Measurements from ENCODE around the gene ARFGEF2.
"Not testable (repeated sequence)": the region's sequence is repeated elsewhere in the genome, so short reads cannot be mapped to it uniquely, and the experiment has no call there.

The ARFGEF2 gene

DNA sequence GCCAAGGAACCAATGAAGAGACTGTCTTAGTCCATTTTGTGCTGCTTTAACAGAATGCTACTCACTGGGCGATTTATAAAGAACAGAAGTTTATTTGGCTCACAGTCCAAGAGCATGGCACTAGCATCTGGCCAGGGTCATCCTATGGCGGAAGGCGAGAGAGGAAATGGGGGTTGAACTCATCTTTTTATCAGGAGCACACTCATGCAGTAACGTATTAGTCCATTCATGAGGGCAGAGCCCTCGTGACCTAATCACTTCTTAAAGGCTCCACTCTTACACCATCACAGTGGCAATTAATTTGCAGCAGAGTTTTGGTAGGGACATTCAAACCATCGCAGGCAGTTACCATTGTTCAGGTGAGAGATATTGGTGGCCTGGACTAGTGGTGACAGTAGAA is 8.5 kb downstream of the ARFGEF2 start:
- DNase-seq: no peak

DNA sequence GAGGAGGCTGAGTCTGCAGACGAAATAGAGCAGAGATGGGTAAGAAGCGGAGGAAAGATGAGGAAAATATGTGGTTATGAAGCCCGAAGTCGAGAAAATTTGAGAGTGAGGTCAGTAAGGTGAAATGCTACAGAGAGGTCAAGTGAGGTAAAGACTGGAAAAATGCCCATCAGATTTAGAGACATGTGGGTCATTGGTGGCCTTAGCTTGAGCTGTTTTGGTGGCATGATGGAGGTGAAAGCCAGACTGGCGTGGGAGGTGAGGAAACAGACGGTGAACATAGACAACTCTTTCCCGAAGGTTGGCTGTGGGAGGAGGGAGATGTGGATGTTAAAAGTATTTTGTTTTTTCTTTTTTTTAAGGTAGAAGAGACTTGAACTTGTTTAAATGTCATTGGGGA is 9.4 kb downstream of the ARFGEF2 start:
- DNase-seq: no peak

DNA sequence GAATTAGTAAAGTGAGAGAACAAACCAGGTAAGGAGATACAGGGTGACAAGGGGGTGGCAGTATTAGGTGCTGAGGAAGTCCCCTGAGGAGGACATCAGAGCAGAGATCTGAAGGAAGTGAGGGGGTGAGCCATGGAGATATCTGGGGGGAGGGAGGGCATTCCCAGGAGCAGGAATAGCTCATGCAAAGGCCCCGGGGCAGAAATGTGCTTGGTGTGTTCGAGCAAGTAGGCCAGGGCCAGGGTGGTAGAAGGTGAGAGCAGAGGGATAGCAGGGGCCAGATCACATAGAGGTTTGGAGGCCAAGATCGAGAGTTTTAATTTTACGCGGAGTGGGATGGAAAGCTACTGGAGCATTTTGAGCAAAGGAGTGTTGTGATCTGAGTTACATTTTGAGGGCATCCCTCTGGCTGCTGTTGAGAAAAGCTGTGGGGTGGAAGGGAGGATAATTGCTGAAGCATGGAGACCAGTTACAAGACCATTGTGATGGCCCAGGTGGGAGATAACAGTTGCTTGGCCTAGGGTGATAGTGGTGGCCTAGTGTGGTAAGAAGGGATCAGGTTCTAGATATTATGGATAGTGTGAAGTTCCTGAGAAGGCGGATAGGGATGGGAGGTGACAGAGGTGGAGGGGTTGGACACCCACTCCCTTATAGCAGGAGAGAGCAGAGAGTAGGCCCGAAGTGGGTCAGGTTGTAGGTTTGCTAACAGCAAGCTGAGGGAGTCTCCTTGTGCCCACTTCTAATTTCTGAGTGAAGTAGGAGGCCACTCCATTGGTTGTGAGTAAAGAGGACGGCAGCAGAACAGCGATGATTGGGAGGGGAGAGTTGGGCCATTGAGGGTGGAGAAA is 10.2 kb downstream of the ARFGEF2 start:
- DNase-seq: no peak

DNA sequence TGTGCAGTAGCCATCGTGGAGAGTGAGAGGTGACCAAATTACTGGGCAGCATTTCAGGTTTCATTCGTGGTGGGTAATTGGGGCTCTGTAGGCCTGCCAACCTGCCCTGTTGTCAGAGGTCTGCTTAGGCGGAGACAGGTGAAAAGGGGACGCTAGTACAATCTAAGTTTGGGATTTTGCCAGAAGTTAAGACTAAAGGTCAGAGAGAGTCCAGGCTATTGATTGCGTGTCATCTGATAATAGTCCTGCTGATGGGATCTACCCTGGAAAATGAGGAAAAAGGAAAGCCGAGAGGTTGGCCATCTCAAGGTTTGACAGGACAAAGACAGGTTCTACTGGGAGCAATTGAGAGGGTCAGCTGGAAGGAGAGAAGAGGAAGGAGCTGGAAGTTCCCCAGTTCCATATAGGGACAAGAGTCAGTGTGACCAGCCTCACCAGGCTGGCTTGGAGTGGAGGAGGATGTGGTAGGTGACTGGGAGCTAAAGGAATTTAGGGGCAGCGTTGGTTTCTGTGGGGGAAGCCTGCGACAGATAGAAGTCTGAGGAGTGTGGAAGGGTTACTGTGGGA is 10.9 kb downstream of the ARFGEF2 start:
- no peak for DNase-seq

DNA sequence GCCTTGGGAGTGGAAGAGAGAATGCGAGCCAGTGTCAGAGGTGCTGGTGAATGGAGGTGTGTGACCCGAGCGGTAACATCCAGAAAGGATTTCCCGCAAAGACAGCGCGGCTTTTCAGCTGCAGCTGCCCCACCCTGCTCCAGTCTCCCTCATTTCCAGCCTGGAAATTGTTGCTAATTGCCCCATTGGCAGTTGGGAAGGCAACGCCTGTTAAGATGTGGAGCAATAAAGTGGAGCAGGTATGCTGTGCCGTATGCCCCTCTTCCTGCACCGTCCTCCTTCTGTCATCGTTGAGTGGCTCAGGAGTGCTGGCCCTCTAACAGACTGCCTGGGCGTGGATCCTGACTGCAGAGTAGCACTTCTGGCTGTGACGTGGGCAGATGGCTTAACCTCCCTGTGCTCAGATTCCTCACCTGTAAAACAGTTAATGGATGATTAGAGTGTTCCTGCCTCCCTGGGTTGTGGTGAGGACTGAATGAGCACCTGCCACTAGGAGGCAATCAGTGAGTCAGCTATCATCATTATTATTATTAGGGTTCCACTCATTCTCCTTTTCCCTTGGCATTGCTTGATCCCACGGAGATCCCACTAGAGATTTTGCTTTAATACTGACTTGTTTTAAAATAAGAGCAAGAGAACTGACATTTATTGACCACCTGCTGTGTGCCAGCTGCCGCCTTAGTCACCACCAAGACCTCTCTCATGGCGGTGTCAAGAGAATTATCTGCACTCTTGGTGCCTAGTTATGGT is 11.7 kb downstream of the ARFGEF2 start:
- no peak for DNase-seq

DNA sequence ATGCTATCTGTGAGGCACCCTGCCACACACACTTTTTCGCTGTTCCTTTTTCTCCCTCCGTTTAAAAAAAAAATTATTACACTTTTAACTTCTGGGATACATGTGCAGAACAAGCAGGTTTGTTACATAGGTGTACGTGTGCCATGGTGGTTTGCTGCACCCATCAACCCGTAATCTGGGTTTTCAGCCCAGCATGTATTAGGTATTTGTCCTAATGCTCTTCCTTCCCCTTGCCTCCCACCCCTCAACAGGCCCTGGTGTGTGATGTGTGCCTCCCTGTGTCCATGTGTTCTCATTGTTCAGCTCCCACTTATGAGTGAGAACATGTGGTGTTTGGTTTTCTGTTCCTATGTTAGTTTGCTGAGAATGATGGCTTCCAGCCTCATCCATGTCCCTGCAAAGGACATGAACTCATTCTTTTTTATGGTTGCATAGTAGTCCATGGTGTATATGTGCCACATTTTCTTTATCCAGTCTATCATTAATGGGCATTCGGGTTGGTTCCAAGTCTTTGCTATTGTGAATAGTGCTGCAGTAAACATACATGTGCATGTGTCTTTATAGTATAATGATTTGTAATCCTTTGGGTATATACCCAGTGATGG is 12.9 kb downstream of the ARFGEF2 start:
- not testable (repeated sequence) for DNase-seq

DNA sequence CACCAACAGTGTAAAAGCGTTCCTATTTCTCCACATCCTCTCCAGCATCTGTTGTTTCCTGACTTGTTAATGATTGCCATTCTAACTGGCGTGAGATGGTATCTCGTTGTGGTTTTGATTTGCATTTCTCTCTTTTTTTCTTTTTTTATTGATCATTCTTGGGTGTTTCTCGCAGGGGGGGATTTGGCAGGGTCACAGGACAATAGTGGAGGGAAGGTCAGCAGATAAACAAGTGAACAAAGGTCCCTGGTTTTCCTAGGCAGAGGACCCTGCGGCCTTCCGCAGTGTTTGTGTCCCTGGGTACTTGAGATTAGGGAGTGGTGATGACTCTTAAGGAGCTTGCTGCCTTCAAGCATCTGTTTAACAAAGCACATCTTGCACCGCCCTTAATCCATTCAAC is 13.5 kb downstream of the ARFGEF2 start:
- not testable (repeated sequence) for DNase-seq

DNA sequence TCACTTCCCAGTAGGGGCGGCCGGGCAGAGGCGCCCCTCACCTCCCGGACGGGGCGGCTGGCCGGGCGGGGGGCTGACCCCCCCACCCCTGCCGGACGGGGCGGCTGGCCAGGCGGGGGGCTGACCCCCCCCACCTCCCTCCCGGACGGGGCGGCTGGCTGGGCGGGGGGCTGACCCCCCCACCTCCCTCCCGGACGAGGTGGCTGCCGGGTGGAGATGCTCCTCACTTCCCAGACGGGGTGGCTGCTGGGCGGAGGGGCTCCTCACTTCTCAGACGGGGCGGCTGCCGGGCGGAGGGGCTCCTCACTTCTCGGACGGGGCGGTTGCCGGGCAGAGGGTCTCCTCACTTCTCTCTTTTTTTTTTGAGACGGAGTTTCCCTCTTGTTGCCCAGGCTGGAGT is 14.7 kb downstream of the ARFGEF2 start:
- not testable (repeated sequence) for DNase-seq

DNA sequence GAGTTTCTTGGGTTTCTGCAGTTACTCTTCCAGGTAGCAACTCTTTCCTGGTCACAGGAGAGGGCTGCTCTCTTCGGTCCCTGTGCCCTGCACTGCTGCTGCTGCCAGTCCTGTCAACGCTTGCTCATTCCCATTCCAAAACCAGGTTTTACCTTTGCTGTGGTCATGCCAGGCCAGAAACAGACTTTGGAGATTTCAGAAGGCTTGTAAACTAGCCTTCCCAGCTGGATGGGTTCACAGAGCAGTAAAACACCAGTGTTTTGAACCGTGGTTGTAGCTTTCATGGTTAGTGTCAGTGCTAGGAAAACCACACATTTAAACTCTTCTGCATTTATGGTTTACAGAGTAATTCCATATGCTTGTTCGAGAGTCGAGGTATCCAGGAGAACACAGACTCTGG is 16.2 kb downstream of the ARFGEF2 start:
- DNase-seq: no peak

DNA sequence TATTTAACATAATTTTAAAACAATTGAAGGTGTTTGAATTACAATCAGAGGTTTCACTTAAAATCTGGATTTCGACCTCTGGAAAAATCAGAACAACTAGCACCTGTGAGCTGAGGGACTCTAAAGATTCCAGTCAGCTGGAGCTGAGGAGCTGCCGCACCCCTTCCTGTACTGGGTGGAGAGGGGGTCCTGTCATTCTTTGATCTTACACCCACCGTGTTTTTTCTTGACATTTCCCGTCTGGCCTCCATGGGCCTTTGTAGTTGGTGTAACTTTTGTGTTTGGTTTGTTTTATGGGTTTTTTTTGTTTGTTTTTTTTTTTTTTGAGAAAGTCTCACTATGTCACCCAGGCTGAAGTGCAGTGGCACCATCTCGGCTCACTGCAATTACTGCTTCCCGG is 17.2 kb downstream of the ARFGEF2 start:
- DNase-seq: no peak

DNA sequence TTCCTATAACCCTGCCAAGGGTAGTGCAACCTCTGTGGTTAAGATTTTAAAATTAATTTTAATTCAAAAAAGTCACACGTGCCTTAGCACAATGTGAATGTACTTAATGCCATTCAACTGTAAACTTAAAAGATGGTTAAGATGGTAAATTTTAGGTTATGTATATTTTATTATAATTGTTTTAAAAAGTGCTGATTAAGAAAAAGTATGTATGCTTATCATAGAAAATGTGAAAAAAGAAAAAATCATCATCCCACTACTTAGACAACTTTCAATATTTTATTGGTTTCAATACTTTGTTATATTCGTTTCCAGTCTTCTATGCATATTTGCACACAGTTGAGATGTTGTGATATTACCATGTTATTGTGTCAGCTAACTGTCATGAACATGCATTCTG is 18.7 kb downstream of the ARFGEF2 start:
- DNase-seq: no peak

DNA sequence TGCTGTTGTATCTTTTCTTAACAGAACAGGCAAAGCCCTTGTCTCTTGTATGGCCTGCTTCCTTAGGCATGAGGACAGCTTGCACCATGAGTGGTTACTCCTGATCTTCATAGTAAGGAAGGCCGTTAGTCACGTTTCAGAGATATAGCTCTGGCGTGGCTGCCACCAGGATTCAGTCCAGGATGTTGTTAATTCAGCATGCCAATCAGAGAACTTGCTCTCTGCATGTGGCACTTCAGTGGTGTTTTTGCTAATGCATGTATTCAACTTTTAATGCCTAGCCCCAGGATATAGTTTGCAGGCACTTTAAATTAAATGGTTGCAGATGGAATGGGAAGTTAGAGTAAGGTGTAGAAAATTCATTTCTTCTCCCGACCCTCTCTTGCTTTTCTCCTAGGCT is 20.0 kb downstream of the ARFGEF2 start:
- no peak for DNase-seq

DNA sequence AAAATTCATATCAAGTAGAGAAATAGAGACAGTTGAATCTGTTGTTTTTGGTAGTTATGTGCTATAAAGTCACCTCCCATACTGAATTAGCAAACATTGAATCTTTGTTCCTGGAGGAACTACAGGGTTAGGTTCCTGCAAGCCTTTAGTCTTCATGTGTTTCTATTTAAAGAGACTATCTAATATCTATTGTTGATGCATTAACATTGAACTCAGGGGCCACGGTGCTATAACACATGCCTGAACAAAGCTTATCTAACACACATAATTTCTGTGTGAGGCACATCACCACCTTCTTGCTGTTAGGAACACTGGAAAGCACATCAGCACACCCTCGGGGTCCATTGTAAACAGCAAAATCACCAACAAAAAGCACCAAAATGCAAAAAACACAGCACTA is 21.2 kb downstream of the ARFGEF2 start:
- DNase-seq: no peak

DNA sequence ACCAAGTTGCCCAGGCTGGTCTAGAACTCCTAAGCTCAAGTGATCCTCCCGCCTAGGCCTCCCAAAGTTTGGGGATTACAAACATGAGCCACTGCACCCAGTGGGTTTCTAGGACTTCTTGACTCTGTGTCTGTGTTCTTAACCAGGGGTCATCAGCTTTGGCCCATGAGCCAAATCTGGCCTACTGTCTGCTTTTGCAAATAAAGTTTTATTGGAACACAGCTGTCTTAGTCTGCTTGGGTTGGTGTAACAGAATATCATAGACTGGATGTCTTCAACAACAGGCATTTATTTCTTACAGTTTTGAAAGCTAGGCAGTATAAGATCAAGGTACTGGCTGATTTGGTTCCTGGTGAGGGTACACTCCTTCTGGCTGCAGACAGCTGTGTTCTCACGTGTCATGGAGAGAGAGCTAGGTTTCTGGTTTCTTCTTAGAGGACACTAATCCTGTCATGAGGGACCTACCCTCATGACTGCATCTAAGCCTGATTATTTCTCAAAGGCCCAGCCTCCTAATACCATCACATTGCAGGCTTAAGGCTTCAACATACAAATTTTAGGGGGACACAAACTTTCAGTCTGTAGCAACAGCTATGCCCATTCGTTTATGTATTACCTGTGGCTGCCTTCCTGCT is 23.3 kb downstream of the ARFGEF2 start:
- DNase-seq: no peak

DNA sequence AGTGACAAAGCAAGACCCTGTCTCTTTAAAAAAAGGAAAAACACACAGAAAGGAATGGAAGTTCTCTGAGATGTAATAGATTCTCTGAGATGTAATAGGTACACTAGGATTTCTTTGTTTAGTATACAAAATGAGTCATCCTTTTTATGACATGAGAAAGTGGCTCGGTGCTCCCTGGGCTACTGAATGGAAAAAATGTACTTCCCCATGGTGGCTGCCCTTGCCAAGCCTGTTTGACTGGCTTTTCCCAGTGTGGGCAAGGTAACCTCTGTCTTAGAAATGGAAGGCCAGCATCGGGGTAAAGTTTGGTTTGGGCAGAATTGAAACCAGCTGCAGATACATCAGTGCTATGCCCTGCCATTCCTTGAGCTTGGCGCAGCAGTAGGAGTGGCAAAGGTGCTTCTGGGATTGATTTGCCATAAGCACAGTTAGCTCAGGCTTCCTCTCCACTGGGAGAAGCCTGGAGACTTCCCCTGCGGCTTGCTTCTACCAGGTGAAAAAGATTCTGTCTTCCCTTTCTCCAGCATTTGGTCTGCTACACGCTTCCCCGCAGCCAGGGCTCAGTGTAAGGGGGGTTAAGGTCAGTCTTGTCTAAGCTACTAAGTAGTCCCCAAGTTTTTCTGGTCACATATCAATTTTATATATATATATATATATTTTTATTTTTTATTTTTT is 24.5 kb downstream of the ARFGEF2 start:
- no peak for DNase-seq

DNA sequence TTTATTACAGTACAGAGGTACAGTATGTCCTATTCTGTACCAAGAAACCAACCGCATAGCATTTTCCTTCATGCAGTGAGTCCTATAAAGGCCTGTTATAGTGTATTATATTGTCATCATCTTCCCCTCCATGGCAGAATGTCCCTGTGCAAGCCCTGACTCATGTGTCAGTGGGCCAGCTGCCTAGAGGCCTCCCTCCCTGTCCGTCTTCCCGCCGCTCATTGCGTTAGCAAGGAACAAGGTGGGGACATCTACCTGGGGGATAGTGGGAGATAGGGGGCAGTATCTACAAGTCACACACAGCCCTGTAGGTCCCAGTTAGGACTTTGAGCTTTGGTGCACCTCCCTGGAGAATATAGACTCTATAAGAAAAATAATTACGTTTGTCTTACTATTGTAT is 27.1 kb downstream of the ARFGEF2 start:
- DNase-seq: no peak

DNA sequence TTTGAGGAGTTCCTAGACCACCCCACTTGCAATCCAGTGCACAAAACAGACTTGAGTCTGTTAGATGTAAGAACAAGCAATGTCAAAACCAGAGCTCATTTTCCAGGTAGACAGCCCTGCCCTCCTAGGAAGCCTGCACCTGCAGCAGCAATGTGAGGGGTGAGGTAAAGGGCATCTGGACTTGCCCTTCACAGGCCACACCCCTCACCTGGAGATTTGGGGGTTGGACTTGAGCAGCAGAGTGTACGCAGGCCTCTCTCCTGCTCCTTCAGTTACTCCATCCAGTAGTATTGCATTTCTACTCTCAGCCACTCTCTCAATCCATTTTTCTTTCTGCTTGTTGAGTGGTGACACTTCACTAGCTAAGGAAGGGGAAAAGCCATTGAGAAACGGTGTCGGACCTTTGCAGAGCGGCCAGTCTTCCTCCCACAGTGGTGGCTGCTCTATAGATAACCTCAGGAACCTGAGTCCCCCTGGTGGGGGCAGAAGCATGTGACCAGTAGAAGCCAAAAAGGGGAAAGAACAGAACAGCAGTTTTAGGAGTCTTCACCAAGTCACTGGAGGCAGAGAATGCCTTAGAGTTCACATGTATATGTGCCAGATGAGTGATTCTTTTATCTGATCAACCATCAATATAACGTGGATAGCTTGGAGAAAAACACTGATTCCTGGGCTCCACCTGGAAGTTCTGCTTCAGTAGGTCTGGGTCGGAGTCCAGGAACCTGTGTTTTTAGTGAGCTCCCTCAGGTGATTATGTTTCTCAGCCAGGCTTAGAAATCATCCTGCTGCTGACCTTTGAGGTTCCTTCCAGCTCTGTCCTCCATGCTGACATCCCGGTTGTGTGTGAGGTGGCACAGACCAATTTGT is 28.0 kb downstream of the ARFGEF2 start:
- DNase-seq: no peak

DNA sequence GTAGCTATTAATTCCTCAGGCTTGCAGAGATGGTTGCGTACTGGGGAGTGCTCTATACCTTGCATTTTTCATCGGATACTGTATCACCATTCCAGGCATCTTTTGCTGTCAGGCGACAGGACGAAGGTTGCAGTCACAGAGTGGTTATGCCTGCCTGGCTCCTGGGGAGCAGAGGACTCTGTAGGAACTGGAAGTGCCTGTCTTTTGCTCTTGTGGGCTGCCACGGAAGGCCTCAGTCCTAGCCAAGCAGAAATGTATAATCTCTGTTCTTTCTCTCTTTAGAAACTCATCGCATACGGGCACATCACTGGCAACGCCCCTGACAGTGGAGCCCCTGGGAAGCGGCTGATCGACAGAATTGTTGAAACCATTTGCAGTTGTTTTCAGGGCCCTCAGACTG is 29.5 kb downstream of the ARFGEF2 start:
- no peak for DNase-seq

DNA sequence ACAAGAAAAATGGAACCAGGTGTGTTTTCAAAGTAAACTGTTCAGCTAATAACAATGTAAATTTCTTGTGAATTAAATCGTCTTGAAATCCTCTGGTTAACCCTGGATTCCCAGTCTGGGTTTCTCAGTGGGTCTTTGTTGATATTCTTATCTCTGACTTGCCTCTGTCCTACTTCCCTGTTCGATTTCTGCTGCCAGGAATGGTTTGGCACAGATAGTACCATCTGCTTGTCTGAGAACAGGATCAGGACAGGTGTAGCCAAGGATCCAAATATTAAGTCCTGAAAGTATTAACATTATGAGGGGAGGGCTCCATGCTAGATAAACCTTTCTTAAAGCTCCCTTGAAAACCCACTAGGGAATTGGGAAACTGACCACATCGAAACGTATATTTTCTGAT is 30.1 kb downstream of the ARFGEF2 start:
- no peak for DNase-seq

DNA sequence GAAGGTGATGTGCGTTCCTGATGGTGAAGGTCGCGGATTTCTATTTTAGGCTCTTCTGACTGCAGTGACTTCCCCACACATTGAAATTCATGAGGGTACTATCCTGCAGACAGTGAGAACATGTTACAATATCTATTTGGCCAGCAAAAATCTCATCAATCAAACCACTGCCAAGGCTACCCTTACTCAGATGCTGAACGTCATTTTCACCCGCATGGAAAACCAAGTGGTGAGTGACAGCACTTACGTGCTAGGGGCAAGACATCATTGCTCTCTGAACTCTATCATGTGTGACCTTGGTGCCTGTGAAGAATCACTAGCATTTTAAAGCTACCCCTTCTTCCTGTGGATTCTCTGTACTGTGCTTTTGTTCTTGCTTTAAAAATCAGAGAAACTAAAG is 31.1 kb downstream of the ARFGEF2 start:
- no peak for DNase-seq

DNA sequence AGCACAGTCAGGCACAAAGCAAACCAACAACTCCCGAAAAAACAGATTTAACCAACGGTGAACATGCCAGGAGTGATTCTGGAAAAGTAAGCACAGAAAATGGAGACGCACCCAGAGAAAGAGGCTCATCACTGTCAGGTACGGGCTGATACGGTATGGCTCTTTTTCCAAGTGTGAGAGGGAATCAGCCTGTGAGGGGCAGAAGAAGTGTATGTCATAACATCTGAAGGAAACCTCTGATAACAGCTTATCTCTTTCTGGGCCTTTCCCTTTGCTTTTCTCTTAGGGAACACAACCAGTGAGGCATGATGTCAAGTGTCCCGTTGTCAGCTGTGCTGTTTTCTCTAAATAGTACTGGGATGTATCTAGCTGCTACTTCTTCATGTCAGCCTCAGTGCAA is 32.1 kb downstream of the ARFGEF2 start:
- DNase-seq: no peak

DNA sequence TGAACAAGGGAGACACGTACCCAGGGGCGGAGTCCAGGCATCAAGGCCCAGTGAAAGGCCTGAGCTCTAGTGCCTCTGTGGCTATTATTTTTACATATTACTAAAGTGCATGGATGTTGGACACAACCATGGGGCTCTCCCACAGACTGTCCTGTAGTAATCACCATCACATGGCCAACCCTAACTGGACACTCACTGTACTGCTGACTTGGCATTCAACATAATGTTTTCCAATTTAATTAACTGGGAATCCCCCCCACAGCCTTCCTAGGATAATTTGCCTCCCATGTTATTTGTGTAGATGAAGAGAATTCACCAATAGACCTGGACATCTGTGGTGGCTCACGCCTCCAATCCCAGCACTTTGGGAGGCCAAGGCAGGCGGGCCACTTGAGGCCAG is 34.5 kb downstream of the ARFGEF2 start:
- no peak for DNase-seq
